Measurements from ENCODE around the gene UBL7. TPM values are rescaled to one million over a fixed set of nuclear protein-coding genes. Genes with fewer than 3 reads are reported as not detected.

The UBL7 gene
- total RNA-seq, 2 experiments from 2014 or later, result 14.3 to 17.1 TPM

- H3K9me3 ChIP-seq (ENCODE audit: control insufficient read depth in 1 of 2, insufficient read depth in 1 of 2, low read length in 2 of 2), result no peaks in the 10 kb centered on the region
- no peaks in the 10 kb centered on the region for H3K36me3 Mint-ChIP-seq (ENCODE audit: low read depth)
- no peaks in the 10 kb centered on the region for H3K36me3 ChIP-seq (ENCODE audit: insufficient read depth, low read length)
- ATAC-seq (ENCODE audit: poor library complexity) (no peak), DNase-seq (no peak)
- POLR2A ChIA-PET, result no interaction called here
- CTCF ChIA-PET, result interaction anchor here (1.9 kb wide), 1 partner anchor 49 kb away, joined by 8 read pairs; no protein-coding TSS in a partner anchor
- H3K4me1 Mint-ChIP-seq (ENCODE audit: low read depth), result peaks cover 16% of the 10 kb centered on the region
- no peaks in the 10 kb centered on the region for H3K27me3 ChIP-seq (ENCODE audit: control insufficient read depth in 1 of 2, insufficient read depth in 2 of 2, low read length in 2 of 2)
- peak overlapping the region; percentile 44 for H3K4me3 Mint-ChIP-seq
- H3K27ac Mint-ChIP-seq, result no peak overlapping the region
- no peak overlapping the region for H3K27ac ChIP-seq (ENCODE audit: low read depth in 1 of 2, low read length in 2 of 2)
- intact Hi-C loops (cut with DNase I, micrococcal nuclease), result no loop called here
- no peaks in the 10 kb centered on the region for H3K9me3 Mint-ChIP-seq
- peaks cover 20% of the 10 kb centered on the region for H3K4me1 ChIP-seq (ENCODE audit: insufficient read depth, low read length)
- H3K27me3 Mint-ChIP-seq, result no peaks in the 10 kb centered on the region
- no peak overlapping the region for H3K4me3 ChIP-seq (ENCODE audit: low read length)
- TF ChIP-seq CTCF (IDR thresholded peaks at IDR 0.05), result no peak
Measured at GRCh38 chr15:74431116-74431515, 29.8 kb downstream of the UBL7 start.

GRCh38 chr15:74430510-74430951 lies 30.4 kb downstream of the UBL7 start:
- Histone ChIP-seq H3K4me3 (ENCODE audit: low read length) (no peak overlapping the region), H3K4me1 (ENCODE audit: insufficient read depth, low read length) (peaks cover 20% of the 10 kb centered on the region), H3K36me3 (ENCODE audit: insufficient read depth, low read length) (no peaks in the 10 kb centered on the region), H3K9me3 (ENCODE audit: control insufficient read depth in 1 of 2, insufficient read depth in 1 of 2, low read length in 2 of 2) (no peaks in the 10 kb centered on the region), H3K27me3 (ENCODE audit: control insufficient read depth in 1 of 2, insufficient read depth in 2 of 2, low read length in 2 of 2) (no peaks in the 10 kb centered on the region), H3K27ac (ENCODE audit: low read depth in 1 of 2, low read length in 2 of 2) (no peak overlapping the region)
- ChIA-PET POLR2A (no interaction called here), CTCF (interaction anchor here (1.9 kb wide), 1 partner anchor 48 kb away, joined by 8 read pairs; no protein-coding TSS in a partner anchor)
- TF ChIP-seq CTCF (IDR thresholded peaks at IDR 0.05), result no peak
- H3K27me3 Mint-ChIP-seq, result no peaks in the 10 kb centered on the region
- no peaks in the 10 kb centered on the region for H3K9me3 Mint-ChIP-seq
- H3K4me3 Mint-ChIP-seq, result no peak overlapping the region
- peaks cover 16% of the 10 kb centered on the region for H3K4me1 Mint-ChIP-seq (ENCODE audit: low read depth)
- ATAC-seq (ENCODE audit: poor library complexity) (no peak), DNase-seq (peak in 1 of 14 experiments; percentile 19)
- intact Hi-C loops (cut with DNase I, micrococcal nuclease), result no loop called here
- no peak overlapping the region for H3K27ac Mint-ChIP-seq
- no peaks in the 10 kb centered on the region for H3K36me3 Mint-ChIP-seq (ENCODE audit: low read depth)

- Mint-ChIP-seq H3K4me3 (no peak overlapping the region), H3K27ac (no peak overlapping the region), H3K9me3 (no peaks in the 10 kb centered on the region), H3K36me3 (ENCODE audit: low read depth) (no peaks in the 10 kb centered on the region), H3K4me1 (ENCODE audit: low read depth) (peaks cover 9% of the 10 kb centered on the region), H3K27me3 (no peaks in the 10 kb centered on the region)
- Histone ChIP-seq H3K36me3 (ENCODE audit: insufficient read depth, low read length) (no peaks in the 10 kb centered on the region), H3K4me3 (ENCODE audit: low read length) (no peak overlapping the region), H3K4me1 (ENCODE audit: insufficient read depth, low read length) (peaks cover 20% of the 10 kb centered on the region), H3K27ac (ENCODE audit: low read depth in 1 of 2, low read length in 2 of 2) (no peak overlapping the region), H3K27me3 (ENCODE audit: control insufficient read depth in 1 of 2, insufficient read depth in 2 of 2, low read length in 2 of 2) (no peaks in the 10 kb centered on the region), H3K9me3 (ENCODE audit: control insufficient read depth in 1 of 2, insufficient read depth in 1 of 2, low read length in 2 of 2) (no peaks in the 10 kb centered on the region)
- TF ChIP-seq CTCF (IDR thresholded peaks at IDR 0.05), result no peak
- CTCF ChIA-PET, result no interaction called here
- ATAC-seq (ENCODE audit: poor library complexity) (no peak), DNase-seq (no peak)
- intact Hi-C loops (cut with DNase I, micrococcal nuclease), result no loop called here
- POLR2A ChIA-PET, result no interaction called here
Measured at GRCh38 chr15:74429781-74430400, 31.1 kb downstream of the UBL7 start.

All from CD4-positive, alpha-beta T cell (primary cell).